ENCODE measurements around the gene KIAA0930.

- TF ChIP-seq CTCF (IDR thresholded peaks at IDR 0.05) (no peak), ZFX (IDR thresholded peaks at IDR 0.05; ENCODE audit: borderline replicate concordance) (no peak)
Observed at GRCh38 chr22:45273452-45274075, 32.9 kb upstream of the KIAA0930 start.
